ENCODE data around the gene UCP3.

GRCh38 chr11:73968356-73968966 lies 40.4 kb downstream of the UCP3 start:
- no peak for TF ChIP-seq POLR2A (IDR thresholded peaks at IDR 0.05; ENCODE audit: control extremely low read depth in 1 of 2, low read depth in 2 of 2, low read length in 2 of 2)
- no peak for TF ChIP-seq EP300 (IDR thresholded peaks at IDR 0.05; ENCODE audit: borderline replicate concordance in 1 of 2, low read depth in 2 of 2, low read length in 2 of 2)
- TF ChIP-seq TAF1 (IDR thresholded peaks at IDR 0.05; ENCODE audit: low read depth, low read length), result no peak
- no peak for TF ChIP-seq CTCF (IDR thresholded peaks at IDR 0.05; ENCODE audit: control extremely low read depth in 1 of 3, insufficient read depth in 1 of 3, low read depth in 1 of 3, low read length in 3 of 3)
- no peak; a peak in 1 of 4 replicates for TF ChIP-seq RAD21 (IDR thresholded peaks at IDR 0.05 in 1 of 2, conservative IDR thresholded peaks at IDR 0.05 in 1 of 2; ENCODE audit: low read depth in 2 of 2, low read length in 2 of 2)
- TF ChIP-seq RXRA (IDR thresholded peaks at IDR 0.05; ENCODE audit: insufficient read depth, low read depth, low read length), result no peak
- TF ChIP-seq CEBPB (IDR thresholded peaks at IDR 0.05; ENCODE audit: low read depth, low read length), result no peak
- no peak for TF ChIP-seq TCF12 (IDR thresholded peaks at IDR 0.05; ENCODE audit: low read depth, low read length)
- no peak for TF ChIP-seq MAFK (IDR thresholded peaks at IDR 0.05; ENCODE audit: low read depth, low read length)
- TF ChIP-seq POLR2AphosphoS5 (IDR thresholded peaks at IDR 0.05; ENCODE audit: low read depth, low read length), result no peak
- TF ChIP-seq HDAC6 (IDR thresholded peaks at IDR 0.05; ENCODE audit: low read depth, low read length), result no peak
- no peak for TF ChIP-seq EZH2 (IDR thresholded peaks at IDR 0.05; ENCODE audit: low read depth, low read length, severe bottlenecking)
- no peak for TF ChIP-seq YY1 (IDR thresholded peaks at IDR 0.05; ENCODE audit: low read depth, low read length)
- TF ChIP-seq SP1 (IDR thresholded peaks at IDR 0.05; ENCODE audit: low read depth, low read length), result no peak

Data from H1 (cell line).